HepG2 (cell line): ENCODE data around the gene SLIT3.

Experiments
- CEBPB ChIP-seq: IDR thresholded peaks from 2 replicates; pipeline ENCODE4 v1.6.1; 2011; ENCODE audit warnings: low read depth, low read length, improper control_type of control experiment, borderline replicate concordance
- CTCF ChIP-seq: sonication (generic); formaldehyde crosslinking; IDR thresholded peaks from 2 replicates; pipeline ENCODE4 v1.5.0; 2020; ENCODE audit warnings: mild to moderate bottlenecking, missing genetic modification reagents, moderate library complexity
- ETV5 ChIP-seq: IDR thresholded peaks from 2 replicates; pipeline ENCODE4 v1.6.1; 2018; ENCODE audit warnings: missing biosample characterization, missing genetic modification reagents, inconsistent platforms, borderline replicate concordance
- MAX ChIP-seq: IDR thresholded peaks from 2 replicates; pipeline ENCODE4 v1.6.1; 2012; ENCODE audit warnings: inconsistent platforms
- MTF1 ChIP-seq: sonication (generic); formaldehyde crosslinking; IDR thresholded peaks from 2 replicates; pipeline ENCODE4 v1.5.0; 2020; ENCODE audit warnings: missing genetic modification reagents
- PRDM15 ChIP-seq: sonication (generic); formaldehyde crosslinking; IDR thresholded peaks from 2 replicates; pipeline ENCODE4 v1.4.0; 2020; ENCODE audit warnings: missing genetic modification reagents
- RELA ChIP-seq: sonication (generic); formaldehyde crosslinking; IDR thresholded peaks from 2 replicates; pipeline ENCODE4 v1.4.0; 2020; ENCODE audit warnings: missing genetic modification reagents
- RFX5 ChIP-seq: IDR thresholded peaks from 2 replicates; pipeline ENCODE4 v1.6.1; 2011; ENCODE audit warnings: low read depth, low read length, improper control_type of control experiment
- SMAD1 ChIP-seq: sonication (generic); formaldehyde crosslinking; IDR thresholded peaks from 2 replicates; pipeline ENCODE4 v1.4.0; 2020; ENCODE audit warnings: missing genetic modification reagents, low read depth, mild to moderate bottlenecking, borderline replicate concordance
- SUZ12 ChIP-seq: fragments of 150-350 bp; IDR thresholded peaks from 2 replicates; pipeline ENCODE4 v1.6.1; 2014; ENCODE audit warnings: low read depth, low read length
- ZNF24 ChIP-seq: fragments of 450-650 bp; IDR thresholded peaks from 2 replicates; pipeline ENCODE4 v1.6.1; 2017; ENCODE audit warnings: antibody characterized with exemption, mild to moderate bottlenecking
- ZNF501 ChIP-seq: sonication (generic); formaldehyde crosslinking; IDR thresholded peaks from 2 replicates; pipeline ENCODE4 v1.5.1; 2020; ENCODE audit warnings: mild to moderate bottlenecking, moderate library complexity, missing genetic modification reagents

DNA sequence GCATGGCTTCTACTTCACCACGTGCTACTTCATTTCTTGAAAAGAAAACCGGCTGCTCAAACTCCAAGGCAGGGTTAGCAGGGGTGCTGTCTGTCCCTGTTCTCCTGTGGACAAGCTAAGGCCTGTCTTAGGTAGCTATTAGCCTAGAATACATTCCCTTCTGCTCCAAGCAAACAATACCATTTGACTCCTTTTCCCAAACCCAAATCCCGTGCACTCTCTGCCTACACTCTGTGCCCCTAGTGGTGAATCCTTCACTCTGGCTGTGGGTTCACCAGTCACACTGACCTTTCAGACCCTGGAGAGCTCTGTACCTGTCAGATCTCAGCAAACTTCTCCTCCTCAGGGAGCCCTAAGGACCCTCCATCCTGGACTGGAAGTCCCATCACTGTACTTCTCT, 211.6 kb downstream of the SLIT3 start:
- TF ChIP-seq CTCF (no peak), ZNF501 (no peak), SMAD1 (CRISPR knock-in tag) (no peak), SUZ12 (no peak), ETV5 (CRISPR knock-in tag) (no peak), PRDM15 (CRISPR knock-in tag) (no peak), ZNF24 (no peak), MTF1 (CRISPR knock-in tag) (no peak), RFX5 (no peak), CEBPB (no peak), RELA (CRISPR knock-in tag) (no peak), MAX (no peak)
